Mesendoderm (in vitro differentiated cells): Measurements from ENCODE around the gene TRIM41.
"Not testable (repeated sequence)": the region's sequence is repeated elsewhere in the genome, so short reads cannot be mapped to it uniquely, and the experiment has no call there.

Experiments
- DNase-seq: peaks from one replicate; pipeline ENCODE4 v3.0.0; 2013
- H2AK5ac ChIP-seq: 2 replicates; pipeline ENCODE4 v1.6.1; 2013; ENCODE audit warnings: low read length, inconsistent platforms
- H2BK120ac ChIP-seq: 2 replicates; pipeline ENCODE4 v1.6.1; 2013; ENCODE audit warnings: low read depth, mild to moderate bottlenecking, low read length, moderate library complexity, mixed read lengths
- H2BK15ac ChIP-seq: replicated peaks from 2 replicates; pipeline ENCODE4 v1.6.1; 2013; ENCODE audit warnings: low read depth, mild to moderate bottlenecking, moderate library complexity
- H2BK5ac ChIP-seq: 2 replicates; pipeline ENCODE4 v1.6.1; 2013; ENCODE audit warnings: low read length, inconsistent platforms
- H3K18ac ChIP-seq: 2 replicates; pipeline ENCODE4 v1.6.1; 2013; ENCODE audit warnings: mild to moderate bottlenecking, low read length, mixed read lengths
- H3K23ac ChIP-seq: one replicate; pipeline ENCODE4 v1.6.1; 2013; ENCODE audit warnings: low read length
- H3K27ac ChIP-seq: 2 replicates; pipeline ENCODE4 v1.5.1; 2013; ENCODE audit warnings: low read depth, mild to moderate bottlenecking, inconsistent platforms, low read length, moderate library complexity
- H3K27me3 ChIP-seq: 2 replicates; pipeline ENCODE4 v1.6.1; 2013; ENCODE audit warnings: low read length, control low read depth, mild to moderate bottlenecking, inconsistent platforms; ENCODE audit not compliant: insufficient read depth, poor library complexity
- H3K36me3 ChIP-seq: 2 replicates; pipeline ENCODE4 v1.6.1; 2013; ENCODE audit warnings: low read length, inconsistent platforms; ENCODE audit not compliant: control insufficient read depth, insufficient read depth
- H3K4ac ChIP-seq: one replicate; pipeline ENCODE4 v1.6.1; 2013; ENCODE audit warnings: low read depth, mild to moderate bottlenecking, low read length, moderate library complexity
- H3K4me1 ChIP-seq: 2 replicates; pipeline ENCODE4 v1.6.1; 2013; ENCODE audit warnings: low read depth, low read length, inconsistent platforms; ENCODE audit not compliant: control insufficient read depth
- H3K4me2 ChIP-seq: 2 replicates; pipeline ENCODE4 v1.6.1; 2013; ENCODE audit warnings: low read length
- H3K4me3 ChIP-seq: 2 replicates; pipeline ENCODE4 v1.5.1; 2013; ENCODE audit warnings: mild to moderate bottlenecking, low read length
- H3K56ac ChIP-seq: one replicate; pipeline ENCODE4 v1.6.1; 2013; ENCODE audit warnings: low read length
- H3K79me1 ChIP-seq: 2 replicates; pipeline ENCODE4 v1.6.1; 2013; ENCODE audit warnings: low read length, inconsistent platforms
- H3K79me2 ChIP-seq: 2 replicates; pipeline ENCODE4 v1.6.1; 2013; ENCODE audit warnings: mild to moderate bottlenecking, low read length; ENCODE audit not compliant: control insufficient read depth, insufficient read depth
- H3K9ac ChIP-seq: 2 replicates; pipeline ENCODE4 v1.6.1; 2013; ENCODE audit warnings: low read length, inconsistent platforms
- H4K5ac ChIP-seq: one replicate; pipeline ENCODE4 v1.6.1; 2013; ENCODE audit warnings: low read length
- H4K8ac ChIP-seq: one replicate; pipeline ENCODE4 v1.6.1; 2013; ENCODE audit warnings: low read depth, mild to moderate bottlenecking, control low read depth, low read length, moderate library complexity
- WGBS: extraction: QIAGEN DNeasy Blood & Tissue Kit; methylation state at CpG from one replicate; pipeline ENCODE4 v1.1.7; 2013; ENCODE audit warnings: low lambda C conversion rate, missing lambda C conversion rate; ENCODE audit not compliant: insufficient coverage; ENCODE audit errors: extremely low coverage; 5-methylcytosine and 5-hydroxymethylcytosine counted together

TRIM41 gene

GRCh38 chr5:181207960-181208253 is 15.2 kb upstream of the TRIM41 start:
- Histone ChIP-seq H3K4me2 (no peak overlapping the region), H2BK15ac (no peak overlapping the region), H4K5ac (no peak overlapping the region), H3K23ac (no peak overlapping the region), H2BK5ac (no peak overlapping the region), H3K27me3 (peaks cover 25% of the 10 kb centered on the region), H3K79me1 (no peaks in the 10 kb centered on the region), H3K4ac (no peak overlapping the region), H3K56ac (no peak overlapping the region), H3K18ac (no peak overlapping the region), H3K36me3 (no peaks in the 10 kb centered on the region), H3K9ac (no peak overlapping the region), H3K27ac (no peak overlapping the region), H2BK120ac (no peak overlapping the region), H3K4me3 (no peak overlapping the region), H2AK5ac (no peak overlapping the region), H3K4me1 (no peaks in the 10 kb centered on the region), H4K8ac (no peak overlapping the region), H3K79me2 (no peaks in the 10 kb centered on the region)
- DNase-seq: no peak
- no CpG with 5 or more reads among the region's 3 CpGs for WGBS

GRCh38 chr5:181209006-181209405 is 14.1 kb upstream of the TRIM41 start:
- not testable (repeated sequence) for H2BK120ac ChIP-seq, H3K36me3 ChIP-seq, H3K27ac ChIP-seq, H3K4me2 ChIP-seq, H3K9ac ChIP-seq, H4K5ac ChIP-seq, DNase-seq, H3K23ac ChIP-seq, H3K56ac ChIP-seq, H3K18ac ChIP-seq, H3K79me1 ChIP-seq, H3K4me3 ChIP-seq, H3K4me1 ChIP-seq, H4K8ac ChIP-seq, H2BK15ac ChIP-seq, H3K4ac ChIP-seq, H3K79me2 ChIP-seq, H2BK5ac ChIP-seq, H2AK5ac ChIP-seq
- no CpG with 5 or more reads among the region's 24 CpGs for WGBS
- peaks cover 16% of the 10 kb centered on the region for H3K27me3 ChIP-seq

GRCh38 chr5:181210148-181210547 is 12.9 kb upstream of the TRIM41 start:
- not testable (repeated sequence) for H3K79me2 ChIP-seq, H3K27me3 ChIP-seq, DNase-seq, H3K4me2 ChIP-seq, H3K9ac ChIP-seq, H3K79me1 ChIP-seq, H3K4me3 ChIP-seq, H4K5ac ChIP-seq, H3K4me1 ChIP-seq, H3K27ac ChIP-seq, H3K4ac ChIP-seq, H2BK120ac ChIP-seq, H2BK5ac ChIP-seq, H2AK5ac ChIP-seq, H2BK15ac ChIP-seq, H3K18ac ChIP-seq, H3K23ac ChIP-seq, H4K8ac ChIP-seq, H3K56ac ChIP-seq, H3K36me3 ChIP-seq
- no CpG with 5 or more reads among the region's 11 CpGs for WGBS

- not testable (repeated sequence) for H4K8ac ChIP-seq, DNase-seq, H2BK5ac ChIP-seq, H3K27me3 ChIP-seq, H3K18ac ChIP-seq, H4K5ac ChIP-seq, H3K4me1 ChIP-seq, H3K27ac ChIP-seq, H3K9ac ChIP-seq, H3K36me3 ChIP-seq, H3K79me1 ChIP-seq, H3K23ac ChIP-seq, H3K4me3 ChIP-seq, H3K56ac ChIP-seq, H3K79me2 ChIP-seq, H2BK15ac ChIP-seq, H3K4me2 ChIP-seq, H2AK5ac ChIP-seq, H3K4ac ChIP-seq, H2BK120ac ChIP-seq
- WGBS: no CpG with 5 or more reads among the region's 17 CpGs
Observed at GRCh38 chr5:181210698-181211097, 12.4 kb upstream of the TRIM41 start.

- no peak overlapping the region for H3K4me3 ChIP-seq
- no peaks in the 10 kb centered on the region for H3K79me2 ChIP-seq
- H2BK120ac ChIP-seq: no peak overlapping the region
- no peak overlapping the region for H3K27ac ChIP-seq
- no peak overlapping the region for H3K56ac ChIP-seq
- H3K18ac ChIP-seq: no peak overlapping the region
- H3K9ac ChIP-seq: no peak overlapping the region
- no peak overlapping the region for H4K8ac ChIP-seq
- no peak overlapping the region for H3K23ac ChIP-seq
- H3K36me3 ChIP-seq: no peaks in the 10 kb centered on the region
- no peak overlapping the region for H3K4ac ChIP-seq
- H4K5ac ChIP-seq: no peak overlapping the region
- H2BK15ac ChIP-seq: no peak overlapping the region
- no peaks in the 10 kb centered on the region for H3K79me1 ChIP-seq
- H2BK5ac ChIP-seq: no peak overlapping the region
- no CpG with 5 or more reads among the region's 7 CpGs for WGBS
- H3K27me3 ChIP-seq: no peaks in the 10 kb centered on the region
- H3K4me2 ChIP-seq: no peak overlapping the region
- no peak overlapping the region for H2AK5ac ChIP-seq
- DNase-seq: no peak
- H3K4me1 ChIP-seq: no peaks in the 10 kb centered on the region
Observed at GRCh38 chr5:181211208-181211607, 11.9 kb upstream of the TRIM41 start.

GRCh38 chr5:181212080-181212479 is 11.0 kb upstream of the TRIM41 start:
- Histone ChIP-seq H3K27ac (no peak overlapping the region), H3K27me3 (no peaks in the 10 kb centered on the region), H2AK5ac (no peak overlapping the region), H3K18ac (no peak overlapping the region), H2BK5ac (no peak overlapping the region), H2BK120ac (no peak overlapping the region), H3K4me1 (no peaks in the 10 kb centered on the region), H2BK15ac (no peak overlapping the region), H4K8ac (no peak overlapping the region), H3K4me2 (no peak overlapping the region), H3K79me2 (no peaks in the 10 kb centered on the region), H3K36me3 (no peaks in the 10 kb centered on the region), H3K79me1 (no peaks in the 10 kb centered on the region), H3K4me3 (no peak overlapping the region), H4K5ac (no peak overlapping the region), H3K9ac (no peak overlapping the region), H3K23ac (no peak overlapping the region), H3K56ac (no peak overlapping the region), H3K4ac (no peak overlapping the region)
- WGBS: no CpG with 5 or more reads among the region's 6 CpGs
- DNase-seq: no peak
